SU-DHL-6 (cell line): ENCODE measurements around the gene BCAS4.

Experiments
- CTCF ChIP-seq: fragments of 200-600 bp; sonication (generic); IDR thresholded peaks from one replicate; pipeline ENCODE4 v1.5.1; 2017; ENCODE audit warnings: antibody characterized with exemption, mild to moderate bottlenecking, low read length, moderate library complexity; ENCODE audit not compliant: insufficient read depth, poor library complexity, severe bottlenecking
- EZH2phosphoT487 ChIP-seq: fragments of 200-600 bp; sonication (generic), shearing (Covaris generic); conservative IDR thresholded peaks from 2 replicates; pipeline ENCODE4 v1.6.1; 2018; ENCODE audit warnings: mild to moderate bottlenecking, antibody characterized with exemption, low read length, moderate library complexity, mixed read lengths

GRCh38 chr20:50784464-50784863, 10.4 kb upstream of the BCAS4 start:
- no peak for TF ChIP-seq CTCF
- no peak for TF ChIP-seq EZH2phosphoT487
